Loucy (cell line): ENCODE results near the gene ZSCAN25.
"Not testable (repeated sequence)": the region's sequence is repeated elsewhere in the genome, so short reads cannot be mapped to it uniquely, and the experiment has no call there.

Source experiments
- H2AFZ ChIP-seq: fragments of 200-600 bp; sonication (generic); 2 replicates; pipeline ENCODE4 v1.6.0; 2016; ENCODE audit warnings: antibody characterized with exemption, mild to moderate bottlenecking, low read length, moderate library complexity
- H3F3A ChIP-seq: fragments of 200-600 bp; 2 replicates; pipeline ENCODE4 v1.6.0; 2016; ENCODE audit warnings: antibody characterized with exemption, low read depth, mild to moderate bottlenecking
- H3K27me3 ChIP-seq: fragments of 200-600 bp; sonication (generic); 2 replicates; pipeline ENCODE4 v1.6.1; 2014; ENCODE audit warnings: low read length, mild to moderate bottlenecking; ENCODE audit not compliant: insufficient read depth, poor library complexity, severe bottlenecking
- H3K36me3 ChIP-seq: fragments of 200-600 bp; sonication (generic); 2 replicates; pipeline ENCODE4 v1.6.1; 2016; ENCODE audit warnings: low read length; ENCODE audit not compliant: insufficient read depth
- H3K4me1 ChIP-seq: fragments of 200-600 bp; sonication (generic); 2 replicates; pipeline ENCODE4 v1.5.1; 2014; ENCODE audit warnings: low read length, mild to moderate bottlenecking; ENCODE audit not compliant: insufficient read depth, poor library complexity, severe bottlenecking
- H3K4me2 ChIP-seq: fragments of 200-600 bp; sonication (generic); 2 replicates; pipeline ENCODE4 v1.6.0; 2014; ENCODE audit warnings: antibody characterized with exemption, low read length, low read depth, mild to moderate bottlenecking; ENCODE audit not compliant: poor library complexity, severe bottlenecking
- H3K4me3 ChIP-seq: fragments of 200-600 bp; sonication (generic); 2 replicates; pipeline ENCODE4 v1.5.1; 2014; ENCODE audit warnings: low read length, mild to moderate bottlenecking, mixed read lengths; ENCODE audit not compliant: poor library complexity, severe bottlenecking
- H3K79me2 ChIP-seq: fragments of 200-600 bp; sonication (generic); 2 replicates; pipeline ENCODE4 v1.6.1; 2014; ENCODE audit warnings: low read length; ENCODE audit not compliant: insufficient read depth
- H3K9ac ChIP-seq: fragments of 200-600 bp; sonication (generic); 2 replicates; pipeline ENCODE4 v1.6.0; 2014; ENCODE audit warnings: mild to moderate bottlenecking, low read depth, low read length, moderate library complexity; ENCODE audit not compliant: poor library complexity, severe bottlenecking
- H3K9me2 ChIP-seq: fragments of 200-600 bp; sonication (generic); replicated peaks from 2 replicates; pipeline ENCODE4 v1.6.1; 2016; ENCODE audit warnings: low read depth, low read length, mixed read lengths
- H3K9me3 ChIP-seq: fragments of 200-600 bp; sonication (generic); 2 replicates; pipeline ENCODE4 v1.6.1; 2014; ENCODE audit warnings: mild to moderate bottlenecking, antibody characterized with exemption, low read length, low read depth; ENCODE audit not compliant: insufficient read depth
- H4K20me1 ChIP-seq: fragments of 200-600 bp; sonication (generic); 2 replicates; pipeline ENCODE4 v1.6.0; 2014; ENCODE audit warnings: antibody characterized with exemption, low read length, mild to moderate bottlenecking; ENCODE audit not compliant: insufficient read depth, poor library complexity, severe bottlenecking
- EZH2phosphoT487 ChIP-seq: fragments of 200-600 bp; IDR thresholded peaks from 2 replicates; pipeline ENCODE4 v1.6.1; 2018; ENCODE audit warnings: antibody characterized with exemption, mild to moderate bottlenecking, moderate library complexity, borderline replicate concordance
- TF ChIP-seq, protein P1 (sequence below): fragments of 200-600 bp; sonication (generic); conservative IDR thresholded peaks from 2 replicates; pipeline ENCODE4 v1.5.1; 2014; ENCODE audit warnings: mild to moderate bottlenecking, antibody characterized with exemption, low read length

The ZSCAN25 gene

DNA sequence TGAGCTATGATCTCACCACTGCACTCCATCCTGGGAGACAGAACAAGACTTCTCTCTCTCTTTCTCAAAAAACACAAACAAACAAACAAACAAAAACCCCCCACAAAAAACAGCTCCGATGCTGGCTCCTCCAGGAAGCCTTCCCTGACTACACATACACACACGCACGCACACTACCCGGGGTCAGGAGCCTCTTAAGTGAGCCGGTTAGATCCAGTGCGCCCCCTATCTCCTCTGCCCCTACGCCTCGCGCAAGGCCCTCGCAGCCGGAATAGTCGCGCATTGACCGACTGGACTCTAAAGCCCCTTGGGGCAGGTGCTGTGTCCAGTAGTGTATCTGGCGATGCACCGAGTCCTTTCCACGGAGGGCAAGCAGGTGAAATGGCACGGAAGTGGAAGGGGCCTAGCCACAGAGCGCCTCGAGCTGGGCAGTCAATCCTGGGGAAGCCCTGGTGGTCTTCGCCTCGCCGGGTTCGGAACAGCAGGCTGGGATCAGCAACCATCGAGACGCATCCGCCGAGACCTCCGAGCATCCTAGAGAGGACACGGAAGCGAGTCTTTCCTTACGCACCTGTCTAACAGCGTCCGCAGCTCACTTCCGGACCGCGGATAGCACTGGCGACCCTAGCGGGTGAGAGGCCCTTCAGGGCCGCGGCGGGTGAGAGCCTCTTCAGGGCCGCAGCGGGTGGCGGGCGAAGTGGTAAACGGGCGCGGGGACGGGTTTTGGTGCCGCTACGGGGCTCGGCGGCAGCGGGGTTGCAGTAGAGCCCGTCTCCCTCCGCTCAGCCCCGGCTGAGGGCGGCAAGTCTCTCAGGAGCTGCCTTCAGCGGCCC, at the start of gene ZSCAN25:
ZSCAN25 (plus strand) TSS at position 588 of the 833 bp plus-strand sequence. CDS start 2,661 bp downstream, outside the sequence.
- Histone ChIP-seq H3K36me3 (peaks cover 29% of the 10 kb centered on the region; the same call in 1 of the 2 replicates), H3K9ac (peak within 1 kb of the TSS; percentile 93), H3K27me3 (no peaks in the 10 kb centered on the region), H3K4me3 (peak within 1 kb of the TSS; percentile 98), H3K9me3 (no peaks in the 10 kb centered on the region), H3K4me1 (peaks cover 41% of the 10 kb centered on the region), H3F3A (no peaks in the 10 kb centered on the region), H4K20me1 (peaks cover 12% of the 10 kb centered on the region), H3K9me2 (no peaks in the 10 kb centered on the region), H3K79me2 (peaks cover 49% of the 10 kb centered on the region), H2AFZ (peak within 1 kb of the TSS; percentile 95), H3K4me2 (peak within 1 kb of the TSS; percentile 100)
- TF ChIP-seq EZH2phosphoT487 = no peak
- TF ChIP-seq, protein P1, sequence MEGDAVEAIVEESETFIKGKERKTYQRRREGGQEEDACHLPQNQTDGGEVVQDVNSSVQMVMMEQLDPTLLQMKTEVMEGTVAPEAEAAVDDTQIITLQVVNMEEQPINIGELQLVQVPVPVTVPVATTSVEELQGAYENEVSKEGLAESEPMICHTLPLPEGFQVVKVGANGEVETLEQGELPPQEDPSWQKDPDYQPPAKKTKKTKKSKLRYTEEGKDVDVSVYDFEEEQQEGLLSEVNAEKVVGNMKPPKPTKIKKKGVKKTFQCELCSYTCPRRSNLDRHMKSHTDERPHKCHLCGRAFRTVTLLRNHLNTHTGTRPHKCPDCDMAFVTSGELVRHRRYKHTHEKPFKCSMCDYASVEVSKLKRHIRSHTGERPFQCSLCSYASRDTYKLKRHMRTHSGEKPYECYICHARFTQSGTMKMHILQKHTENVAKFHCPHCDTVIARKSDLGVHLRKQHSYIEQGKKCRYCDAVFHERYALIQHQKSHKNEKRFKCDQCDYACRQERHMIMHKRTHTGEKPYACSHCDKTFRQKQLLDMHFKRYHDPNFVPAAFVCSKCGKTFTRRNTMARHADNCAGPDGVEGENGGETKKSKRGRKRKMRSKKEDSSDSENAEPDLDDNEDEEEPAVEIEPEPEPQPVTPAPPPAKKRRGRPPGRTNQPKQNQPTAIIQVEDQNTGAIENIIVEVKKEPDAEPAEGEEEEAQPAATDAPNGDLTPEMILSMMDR = peak; percentile 64

DNA sequence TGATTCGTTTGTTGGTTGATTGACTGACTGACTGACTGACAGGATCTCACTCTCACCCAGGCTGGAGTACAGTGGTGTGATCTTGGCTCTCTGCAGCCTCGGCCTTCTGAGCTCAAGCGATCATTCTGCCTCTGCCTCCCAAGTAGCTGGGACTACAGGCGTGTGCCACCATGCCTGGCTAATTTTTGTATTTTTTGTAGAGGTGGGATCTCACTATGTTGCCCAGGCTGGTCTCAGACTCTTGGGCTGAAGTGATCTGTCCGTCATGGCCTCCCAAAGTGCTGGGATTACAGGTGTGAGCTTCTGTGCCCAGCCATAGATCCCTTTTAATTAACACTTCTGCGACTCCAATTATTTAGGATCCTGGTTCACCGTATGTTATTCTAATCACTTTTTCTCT, 48.0 kb upstream of the ZSCAN25 start:
- H4K20me1 ChIP-seq, H3K4me3 ChIP-seq, H3K4me1 ChIP-seq, H3K9me2 ChIP-seq, H3K27me3 ChIP-seq, H3K4me2 ChIP-seq, H3K9me3 ChIP-seq, H3K79me2 ChIP-seq, H3K9ac ChIP-seq, H2AFZ ChIP-seq, H3F3A ChIP-seq: not testable (repeated sequence)
- peaks cover 39% of the 10 kb centered on the region; the same call in 1 of the 2 replicates for H3K36me3 ChIP-seq

DNA sequence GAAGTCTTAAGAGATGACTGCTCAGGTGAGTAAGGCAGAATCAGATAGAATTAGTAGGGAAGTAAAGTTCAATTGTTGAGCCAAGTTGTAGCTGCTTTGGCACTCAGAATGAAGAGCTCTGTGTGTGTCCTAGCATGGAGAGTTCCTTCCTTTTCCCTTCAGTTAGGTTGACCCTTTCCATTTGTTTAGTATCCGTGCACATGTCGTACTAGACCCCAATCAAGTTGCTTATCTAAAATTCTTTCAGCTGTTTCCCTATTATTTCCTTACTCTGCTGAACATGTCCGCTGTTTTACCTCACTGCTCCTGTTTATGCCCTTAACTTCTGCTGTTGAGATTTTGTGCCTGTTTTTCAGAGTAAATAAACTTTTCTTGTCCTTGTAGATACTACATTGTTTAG, 45.0 kb upstream of the ZSCAN25 start:
- no peaks in the 10 kb centered on the region for H3K9me3 ChIP-seq
- TF ChIP-seq, protein P1 = no peak
- TF ChIP-seq EZH2phosphoT487 = no peak
- no peak overlapping the region for H3K4me2 ChIP-seq
- no peak overlapping the region for H3K4me3 ChIP-seq
- H4K20me1 ChIP-seq = no peaks in the 10 kb centered on the region
- no peak overlapping the region for H3K9ac ChIP-seq
- H3K4me1 ChIP-seq = no peaks in the 10 kb centered on the region
- H3K9me2 ChIP-seq = no peaks in the 10 kb centered on the region
- H3K27me3 ChIP-seq = no peaks in the 10 kb centered on the region
- H3F3A ChIP-seq = no peaks in the 10 kb centered on the region
- peaks cover 23% of the 10 kb centered on the region; the same call in 1 of the 2 replicates for H3K36me3 ChIP-seq
- H3K79me2 ChIP-seq = no peaks in the 10 kb centered on the region; the same call in 1 of the 2 replicates
- no peak overlapping the region for H2AFZ ChIP-seq
